ENCODE measurements around the gene CCDC88A.

Gene CCDC88A

GRCh38 chr2:55334728-55335127 is 84.9 kb downstream of the CCDC88A start:
- TF ChIP-seq CTCF (IDR thresholded peaks at IDR 0.05; ENCODE audit: borderline replicate concordance, insufficient read depth, low read depth, low read length), result no peak
- H3K4me3 ChIP-seq (ENCODE audit: low read depth, low read length), result no peak overlapping the region

GRCh38 chr2:55330541-55331297 is 88.9 kb downstream of the CCDC88A start:
- no peak overlapping the region for H3K4me3 ChIP-seq (ENCODE audit: low read depth, low read length)
- TF ChIP-seq CTCF (IDR thresholded peaks at IDR 0.05; ENCODE audit: borderline replicate concordance, insufficient read depth, low read depth, low read length), result no peak

- TF ChIP-seq CTCF (IDR thresholded peaks at IDR 0.05; ENCODE audit: borderline replicate concordance, insufficient read depth, low read depth, low read length), result no peak
- H3K4me3 ChIP-seq (ENCODE audit: low read depth, low read length), result no peak overlapping the region
Measured at GRCh38 chr2:55327470-55328230, 92.0 kb downstream of the CCDC88A start.

GRCh38 chr2:55314985-55315384 is 104.7 kb downstream of the CCDC88A start:
- no peak for TF ChIP-seq CTCF (IDR thresholded peaks at IDR 0.05; ENCODE audit: borderline replicate concordance, insufficient read depth, low read depth, low read length)
- H3K4me3 ChIP-seq (ENCODE audit: low read depth, low read length), result no peak overlapping the region

GRCh38 chr2:55311444-55311870 is 108.2 kb downstream of the CCDC88A start:
- peak; percentile 43; the same call in 1 of the 2 replicates for TF ChIP-seq CTCF (IDR thresholded peaks at IDR 0.05; ENCODE audit: borderline replicate concordance, insufficient read depth, low read depth, low read length)
- no peak overlapping the region for H3K4me3 ChIP-seq (ENCODE audit: low read depth, low read length)

GRCh38 chr2:55309446-55309845 is 110.2 kb downstream of the CCDC88A start:
- H3K4me3 ChIP-seq (ENCODE audit: low read depth, low read length), result no peak overlapping the region
- TF ChIP-seq CTCF (IDR thresholded peaks at IDR 0.05; ENCODE audit: borderline replicate concordance, insufficient read depth, low read depth, low read length), result no peak

Measured in GM12875 (cell line).